GM12865 (cell line): ENCODE results near the gene CYP2W1.

Source experiments
- DNase-seq: peaks from one replicate; pipeline ENCODE4 v3.0.0; 2010; ENCODE audit warnings: low read depth
- H3K4me3 ChIP-seq: 2 replicates; pipeline ENCODE4 v1.5.1; 2011; ENCODE audit warnings: mild to moderate bottlenecking, low read depth, low read length, control low read depth
- CTCF ChIP-seq: IDR thresholded peaks from 2 replicates; pipeline ENCODE4 v1.5.1; 2011; ENCODE audit warnings: low read length, control low read depth, low read depth, inconsistent platforms; ENCODE audit not compliant: insufficient read depth; ENCODE audit errors: missing control alignments

The CYP2W1 gene

DNA sequence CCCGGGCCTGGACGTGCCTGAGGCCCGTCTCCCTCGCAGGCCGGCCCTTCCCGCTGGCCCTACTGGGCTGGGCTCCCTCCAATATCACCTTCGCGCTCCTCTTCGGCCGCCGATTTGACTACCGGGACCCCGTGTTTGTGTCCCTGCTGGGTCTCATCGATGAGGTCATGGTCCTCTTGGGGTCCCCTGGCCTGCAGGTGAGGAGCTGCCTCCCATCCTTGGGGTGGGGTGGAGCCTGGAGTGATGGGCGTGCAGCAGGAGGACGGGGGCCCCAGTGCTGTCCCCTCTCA, 2.1 kb downstream of the CYP2W1 start:
- DNase-seq = no peak
- TF ChIP-seq CTCF = no peak
- no peak overlapping the region for H3K4me3 ChIP-seq

DNA sequence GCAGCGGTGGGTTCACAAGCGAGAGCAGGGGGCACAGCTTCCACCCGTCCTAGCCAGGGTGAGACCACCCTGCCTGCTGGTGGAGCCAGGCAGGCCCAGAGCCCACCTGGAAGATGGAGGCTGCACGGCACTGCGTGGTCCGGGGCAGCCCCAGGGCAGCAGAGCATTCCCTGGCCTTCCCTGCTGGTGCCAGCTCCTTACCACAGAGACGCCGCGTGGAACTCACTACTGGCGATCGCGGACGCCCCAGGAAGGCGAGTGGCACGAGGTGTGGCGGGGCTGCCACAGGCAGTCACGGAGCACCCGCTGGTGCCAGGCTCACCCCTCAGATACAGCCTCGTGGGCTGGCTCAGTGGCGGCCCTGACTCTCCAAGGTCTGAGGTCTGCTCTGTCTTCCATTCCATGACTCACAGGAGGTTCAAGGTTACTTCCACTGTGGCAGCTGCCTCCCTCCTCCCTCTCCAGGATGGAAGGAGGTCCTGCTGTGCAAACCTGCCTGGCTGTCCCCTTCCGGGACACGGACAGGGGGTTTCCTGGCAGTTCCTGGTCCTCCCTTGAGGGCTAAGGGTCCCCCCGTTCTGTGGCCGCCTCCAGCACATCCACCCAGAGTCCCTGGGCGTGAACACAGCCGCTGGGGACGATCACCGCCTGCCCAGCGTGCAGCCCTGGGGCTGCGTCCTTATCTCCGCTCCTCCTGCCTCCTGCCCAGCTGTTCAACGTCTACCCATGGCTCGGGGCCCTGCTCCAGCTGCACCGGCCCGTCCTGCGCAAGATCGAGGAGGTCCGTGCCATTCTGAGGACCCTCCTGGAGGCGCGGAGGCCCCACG, 3.1 kb downstream of the CYP2W1 start:
- DNase-seq = no peak
- no peak for TF ChIP-seq CTCF
- H3K4me3 ChIP-seq = no peak overlapping the region

GRCh38 chr7:986766-987751, 4.1 kb downstream of the CYP2W1 start:
- no peak for TF ChIP-seq CTCF
- no peak overlapping the region for H3K4me3 ChIP-seq
- DNase-seq = no peak

DNA sequence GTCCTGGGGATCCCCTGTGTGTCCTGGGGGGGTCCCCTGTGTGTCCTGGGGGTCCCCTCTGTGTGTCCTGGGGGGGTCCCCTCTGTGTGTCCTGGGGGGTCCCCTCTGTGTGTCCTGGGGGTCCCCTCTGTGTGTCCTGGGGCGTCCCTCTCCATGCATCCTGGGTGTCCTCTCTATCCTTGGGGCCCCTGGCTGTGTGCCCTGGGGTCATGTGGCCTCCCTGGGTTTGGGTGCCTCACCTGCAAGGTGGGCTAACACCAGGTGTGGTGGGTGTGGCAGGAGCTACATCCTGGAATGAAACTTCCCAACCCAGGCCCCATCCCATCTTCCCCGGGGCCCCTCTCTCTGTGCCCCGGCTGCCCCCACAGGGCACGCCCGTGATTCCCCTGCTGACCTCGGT, 4.9 kb downstream of the CYP2W1 start:
- H3K4me3 ChIP-seq = no peak overlapping the region
- no peak for DNase-seq
- no peak for TF ChIP-seq CTCF

DNA sequence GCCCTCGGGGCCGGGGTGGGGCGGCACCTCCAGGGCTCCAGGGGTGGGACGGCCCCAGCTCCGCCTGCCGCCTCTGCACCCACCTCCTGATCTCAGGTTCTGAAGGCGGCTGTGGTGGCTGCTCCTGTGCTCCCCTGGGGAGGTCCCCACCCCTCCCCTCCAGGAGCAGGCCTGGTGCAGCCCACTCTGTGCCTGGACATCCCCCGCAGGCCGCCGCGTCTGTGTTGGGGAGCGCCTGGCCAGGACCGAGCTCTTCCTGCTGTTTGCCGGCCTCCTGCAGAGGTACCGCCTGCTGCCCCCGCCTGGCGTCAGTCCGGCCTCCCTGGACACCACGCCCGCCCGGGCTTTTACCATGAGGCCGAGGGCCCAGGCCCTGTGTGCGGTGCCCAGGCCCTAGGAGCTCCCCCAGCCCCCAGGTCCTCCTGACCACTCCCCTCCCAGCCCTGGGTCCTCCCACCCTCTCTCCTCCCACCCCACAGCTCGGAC, 5.5 kb downstream of the CYP2W1 start:
- no peak overlapping the region for H3K4me3 ChIP-seq
- TF ChIP-seq CTCF = no peak
- no peak for DNase-seq

- TF ChIP-seq CTCF = no peak
- H3K4me3 ChIP-seq = no peak overlapping the region
- DNase-seq = no peak
Observed at GRCh38 chr7:988963-989529, 6.1 kb downstream of the CYP2W1 start.
